ENCODE data around the gene RAB28. TPM values are rescaled to one million over a fixed set of nuclear protein-coding genes. Genes with fewer than 3 reads are reported as not detected.

The RAB28 gene
- total RNA-seq, 3 donors from 2014 or later (not counting 1 experiment from before 2014, with no cell fraction given) = 10.2 to 13.1 (median 12.9) TPM

DNA sequence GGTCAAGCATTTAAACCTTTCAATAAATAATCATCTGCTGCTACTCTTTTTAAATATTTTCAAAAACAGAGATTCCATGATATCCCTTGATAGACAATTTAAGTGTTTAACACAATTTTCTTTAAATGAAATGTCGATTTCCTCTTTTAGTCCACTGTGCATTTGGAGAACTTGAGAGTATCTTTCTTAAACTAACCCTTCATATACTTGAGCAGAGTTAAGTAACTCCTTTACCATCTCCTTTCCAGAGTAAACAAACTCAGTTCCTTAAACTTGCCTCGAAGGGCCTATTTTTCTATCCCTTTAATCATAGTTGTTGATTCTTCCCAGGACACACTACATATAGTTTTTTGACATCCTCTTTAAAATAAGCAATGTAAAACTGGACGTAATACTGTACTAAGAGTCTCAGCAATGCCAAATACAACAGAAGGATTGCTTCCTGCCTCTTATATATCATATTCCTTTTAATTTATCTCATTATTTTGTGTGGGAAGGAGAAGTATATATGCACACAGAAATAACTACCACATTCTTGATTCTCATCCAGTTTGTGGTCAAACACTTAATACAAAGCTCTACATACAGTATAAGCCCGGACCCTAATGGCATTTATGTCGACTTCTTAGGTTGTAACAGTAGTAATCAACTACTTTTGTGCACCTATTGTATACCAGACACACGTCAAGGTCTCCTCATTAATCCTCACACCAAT is 22.8 kb downstream of the RAB28 start:
- WGBS (ENCODE audit: insufficient coverage) = 95% methylated on average over 4 of the region's 6 CpGs
- Histone ChIP-seq H3K27ac (ENCODE audit: low read length) (no peak overlapping the region), H3K27me3 (ENCODE audit: control insufficient read depth, insufficient read depth, low read length) (no peaks in the 10 kb centered on the region), H3K9me3 (ENCODE audit: control insufficient read depth, insufficient read depth, low read length) (no peaks in the 10 kb centered on the region), H3K4me3 (ENCODE audit: low read length) (no peak overlapping the region), H3K36me3 (ENCODE audit: control insufficient read depth, insufficient read depth, low read length) (peaks cover 5% of the 10 kb centered on the region), H3K4me1 (ENCODE audit: control insufficient read depth, insufficient read depth, low read length) (no peaks in the 10 kb centered on the region)
- H3K36me3 Mint-ChIP-seq = peaks cover 13% of the 10 kb centered on the region
- no peaks in the 10 kb centered on the region for H3K27me3 Mint-ChIP-seq (ENCODE audit: low read depth in 2 of 2)
- no peak overlapping the region for H3K4me3 Mint-ChIP-seq
- peaks cover 6 to 8% of the 10 kb centered on the region in 2 donors for H3K4me1 Mint-ChIP-seq
- TF ChIP-seq, protein P1, sequence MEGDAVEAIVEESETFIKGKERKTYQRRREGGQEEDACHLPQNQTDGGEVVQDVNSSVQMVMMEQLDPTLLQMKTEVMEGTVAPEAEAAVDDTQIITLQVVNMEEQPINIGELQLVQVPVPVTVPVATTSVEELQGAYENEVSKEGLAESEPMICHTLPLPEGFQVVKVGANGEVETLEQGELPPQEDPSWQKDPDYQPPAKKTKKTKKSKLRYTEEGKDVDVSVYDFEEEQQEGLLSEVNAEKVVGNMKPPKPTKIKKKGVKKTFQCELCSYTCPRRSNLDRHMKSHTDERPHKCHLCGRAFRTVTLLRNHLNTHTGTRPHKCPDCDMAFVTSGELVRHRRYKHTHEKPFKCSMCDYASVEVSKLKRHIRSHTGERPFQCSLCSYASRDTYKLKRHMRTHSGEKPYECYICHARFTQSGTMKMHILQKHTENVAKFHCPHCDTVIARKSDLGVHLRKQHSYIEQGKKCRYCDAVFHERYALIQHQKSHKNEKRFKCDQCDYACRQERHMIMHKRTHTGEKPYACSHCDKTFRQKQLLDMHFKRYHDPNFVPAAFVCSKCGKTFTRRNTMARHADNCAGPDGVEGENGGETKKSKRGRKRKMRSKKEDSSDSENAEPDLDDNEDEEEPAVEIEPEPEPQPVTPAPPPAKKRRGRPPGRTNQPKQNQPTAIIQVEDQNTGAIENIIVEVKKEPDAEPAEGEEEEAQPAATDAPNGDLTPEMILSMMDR (IDR thresholded peaks at IDR 0.05) = no peak
- H3K9me3 Mint-ChIP-seq = no peaks in the 10 kb centered on the region
- intact Hi-C loops (cut with micrococcal nuclease) = no loop called here
- ATAC-seq = no peak
- no peak overlapping the region for H3K27ac Mint-ChIP-seq
- DNase-seq = no peak

DNA sequence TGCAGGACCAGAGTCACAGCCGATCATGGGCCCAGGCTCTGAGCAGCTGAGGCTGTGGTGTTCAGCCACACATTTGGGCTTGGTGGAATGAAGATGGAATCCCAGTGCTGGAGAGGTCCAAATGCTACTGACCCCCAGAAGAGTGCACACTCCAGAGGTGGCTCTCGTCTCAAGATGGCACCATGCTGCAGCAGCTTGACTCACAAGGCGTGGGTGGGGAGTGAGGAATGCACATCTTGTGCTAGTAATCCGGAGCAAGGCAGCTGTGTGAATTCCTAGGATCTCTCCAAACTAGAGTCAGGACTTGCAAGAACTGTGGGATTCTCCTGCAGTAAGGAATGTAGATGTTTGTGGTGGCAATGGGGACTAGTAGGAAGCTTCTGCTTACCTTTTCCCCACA is 28.7 kb downstream of the RAB28 start:
- Mint-ChIP-seq H3K4me3 (no peak overlapping the region), H3K27ac (no peak overlapping the region), H3K36me3 (peaks cover 19% of the 10 kb centered on the region), H3K27me3 (ENCODE audit: low read depth in 2 of 2) (no peaks in the 10 kb centered on the region), H3K4me1 (peaks cover 5 to 12% of the 10 kb centered on the region in 2 donors), H3K9me3 (peaks cover 6 to 12% of the 10 kb centered on the region in 2 donors)
- peaks cover 12% of the 10 kb centered on the region for H3K36me3 ChIP-seq (ENCODE audit: control insufficient read depth, insufficient read depth, low read length)
- no peaks in the 10 kb centered on the region for H3K4me1 ChIP-seq (ENCODE audit: control insufficient read depth, insufficient read depth, low read length)
- no peaks in the 10 kb centered on the region for H3K27me3 ChIP-seq (ENCODE audit: control insufficient read depth, insufficient read depth, low read length)
- TF ChIP-seq, protein P1 (IDR thresholded peaks at IDR 0.05) = no peak
- 95% methylated on average over 4 of the region's 4 CpGs for WGBS (ENCODE audit: insufficient coverage)
- ATAC-seq (no peak), DNase-seq (no peak)
- intact Hi-C loops (cut with micrococcal nuclease) = no loop called here
- no peak overlapping the region for H3K27ac ChIP-seq (ENCODE audit: low read length)
- H3K4me3 ChIP-seq (ENCODE audit: low read length) = no peak overlapping the region
- H3K9me3 ChIP-seq (ENCODE audit: control insufficient read depth, insufficient read depth, low read length) = peaks cover 7% of the 10 kb centered on the region

DNA sequence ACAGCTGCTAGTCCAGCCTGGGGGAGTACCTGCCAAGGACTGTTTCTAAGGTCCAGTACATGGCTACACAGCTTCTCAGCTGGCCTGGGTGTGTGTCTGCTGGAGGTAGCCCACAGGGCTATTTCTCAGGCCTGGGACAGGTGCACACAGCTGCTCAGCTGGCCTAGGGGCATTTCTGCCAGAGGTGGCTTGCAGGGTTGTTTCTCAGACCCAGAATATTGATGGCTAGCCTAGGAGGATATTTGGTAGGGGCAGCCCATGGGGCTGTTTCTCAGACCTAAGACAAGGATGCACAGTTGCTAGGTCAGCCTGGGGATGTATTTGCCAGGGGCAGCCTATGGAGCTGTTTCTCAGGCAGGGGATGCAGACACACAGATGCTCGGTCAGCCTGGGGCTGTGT is 29.4 kb downstream of the RAB28 start:
- H3K27me3 ChIP-seq (ENCODE audit: control insufficient read depth, insufficient read depth, low read length) = no peaks in the 10 kb centered on the region
- no peak overlapping the region for H3K4me3 Mint-ChIP-seq
- H3K4me3 ChIP-seq (ENCODE audit: low read length) = no peak overlapping the region
- no peak for ATAC-seq
- no peak overlapping the region for H3K27ac ChIP-seq (ENCODE audit: low read length)
- no peak overlapping the region for H3K27ac Mint-ChIP-seq
- peaks cover 6 to 12% of the 10 kb centered on the region in 2 donors for H3K9me3 Mint-ChIP-seq
- 91% methylated on average over 1 of the region's 1 CpG for WGBS (ENCODE audit: insufficient coverage)
- H3K4me1 ChIP-seq (ENCODE audit: control insufficient read depth, insufficient read depth, low read length) = no peaks in the 10 kb centered on the region
- H3K36me3 ChIP-seq (ENCODE audit: control insufficient read depth, insufficient read depth, low read length) = peaks cover 10% of the 10 kb centered on the region
- no peak for DNase-seq
- H3K9me3 ChIP-seq (ENCODE audit: control insufficient read depth, insufficient read depth, low read length) = peaks cover 7% of the 10 kb centered on the region
- TF ChIP-seq, protein P1 (IDR thresholded peaks at IDR 0.05) = no peak
- intact Hi-C loops (cut with micrococcal nuclease) = no loop called here
- H3K4me1 Mint-ChIP-seq = peaks cover 5 to 12% of the 10 kb centered on the region in 2 donors
- H3K27me3 Mint-ChIP-seq (ENCODE audit: low read depth in 2 of 2) = no peaks in the 10 kb centered on the region
- peaks cover 19% of the 10 kb centered on the region for H3K36me3 Mint-ChIP-seq
